ENCODE data around the gene ITPR1.

The ITPR1 gene

GRCh38 chr3:4883011-4883410, 389.9 kb downstream of the ITPR1 start:
- no peak for TF ChIP-seq REST (IDR thresholded peaks at IDR 0.05; ENCODE audit: insufficient read depth in 1 of 2, low read depth in 2 of 2, low read length in 2 of 2)
- TF ChIP-seq TAF1 (IDR thresholded peaks at IDR 0.05; ENCODE audit: borderline replicate concordance, insufficient read depth, low read length): no peak
- TF ChIP-seq FOXP2 (optimal IDR thresholded peaks at IDR 0.05; ENCODE audit: borderline replicate concordance, extremely low read depth, extremely low read length, insufficient read depth): no peak
- TF ChIP-seq SIN3A (IDR thresholded peaks at IDR 0.05; ENCODE audit: borderline replicate concordance, insufficient read depth, low read length): no peak
- no peak for TF ChIP-seq POLR2AphosphoS5 (IDR thresholded peaks at IDR 0.05; ENCODE audit: low read depth, low read length)

- TF ChIP-seq TAF1 (IDR thresholded peaks at IDR 0.05; ENCODE audit: borderline replicate concordance, insufficient read depth, low read length) (no peak), POLR2AphosphoS5 (IDR thresholded peaks at IDR 0.05; ENCODE audit: low read depth, low read length) (no peak), REST (IDR thresholded peaks at IDR 0.05; ENCODE audit: insufficient read depth in 1 of 2, low read depth in 2 of 2, low read length in 2 of 2) (no peak), SIN3A (IDR thresholded peaks at IDR 0.05; ENCODE audit: borderline replicate concordance, insufficient read depth, low read length) (no peak), FOXP2 (optimal IDR thresholded peaks at IDR 0.05; ENCODE audit: borderline replicate concordance, extremely low read depth, extremely low read length, insufficient read depth) (no peak)
Measured at GRCh38 chr3:4884888-4885287, 391.7 kb downstream of the ITPR1 start.

GRCh38 chr3:4885316-4885715, 392.2 kb downstream of the ITPR1 start:
- TF ChIP-seq REST (IDR thresholded peaks at IDR 0.05; ENCODE audit: insufficient read depth in 1 of 2, low read depth in 2 of 2, low read length in 2 of 2): no peak
- no peak for TF ChIP-seq TAF1 (IDR thresholded peaks at IDR 0.05; ENCODE audit: borderline replicate concordance, insufficient read depth, low read length)
- no peak for TF ChIP-seq POLR2AphosphoS5 (IDR thresholded peaks at IDR 0.05; ENCODE audit: low read depth, low read length)
- no peak for TF ChIP-seq FOXP2 (optimal IDR thresholded peaks at IDR 0.05; ENCODE audit: borderline replicate concordance, extremely low read depth, extremely low read length, insufficient read depth)
- no peak for TF ChIP-seq SIN3A (IDR thresholded peaks at IDR 0.05; ENCODE audit: borderline replicate concordance, insufficient read depth, low read length)

GRCh38 chr3:4886448-4886847, 393.3 kb downstream of the ITPR1 start:
- no peak for TF ChIP-seq SIN3A (IDR thresholded peaks at IDR 0.05; ENCODE audit: borderline replicate concordance, insufficient read depth, low read length)

GRCh38 chr3:4887177-4887576, 394.0 kb downstream of the ITPR1 start:
- TF ChIP-seq SIN3A (IDR thresholded peaks at IDR 0.05; ENCODE audit: borderline replicate concordance, insufficient read depth, low read length) (no peak), POLR2AphosphoS5 (IDR thresholded peaks at IDR 0.05; ENCODE audit: low read depth, low read length) (no peak), FOXP2 (optimal IDR thresholded peaks at IDR 0.05; ENCODE audit: borderline replicate concordance, extremely low read depth, extremely low read length, insufficient read depth) (no peak), REST (IDR thresholded peaks at IDR 0.05; ENCODE audit: insufficient read depth in 1 of 2, low read depth in 2 of 2, low read length in 2 of 2) (no peak), TAF1 (IDR thresholded peaks at IDR 0.05; ENCODE audit: borderline replicate concordance, insufficient read depth, low read length) (no peak)

Measured in PFSK-1 (cell line).